Muscle layer of colon (tissue), 2 donors: ENCODE data around the gene PACSIN2.

Experiments used
- H3K27ac ChIP-seq: one replicate; pipeline ENCODE4 v1.7.0; 2013; ENCODE audit warnings: low read depth, mild to moderate bottlenecking, low read length, moderate library complexity
- H3K27me3 ChIP-seq, 2 donors: one replicate each; pipeline ENCODE4 v1.7.0; 2013; ENCODE audit warnings: low read length in 2 of 2, mild to moderate bottlenecking in 2 of 2; ENCODE audit not compliant: insufficient read depth in 2 of 2, control insufficient read depth in 1 of 2
- H3K36me3 ChIP-seq: one replicate; pipeline ENCODE4 v1.7.0; 2013; ENCODE audit warnings: mild to moderate bottlenecking, low read length; ENCODE audit not compliant: insufficient read depth
- H3K4me1 ChIP-seq: one replicate; pipeline ENCODE4 v1.7.0; 2013; ENCODE audit warnings: mild to moderate bottlenecking, low read length; ENCODE audit not compliant: insufficient read depth
- H3K4me3 ChIP-seq, 2 donors: one replicate each; pipeline ENCODE4 v1.7.0; 2013; ENCODE audit warnings: low read length in 2 of 2, low read depth in 1 of 2, mild to moderate bottlenecking in 1 of 2, moderate library complexity in 1 of 2
- H3K9ac ChIP-seq: one replicate; pipeline ENCODE4 v1.7.0; 2013; ENCODE audit warnings: low read length
- H3K9me3 ChIP-seq: one replicate; pipeline ENCODE4 v1.7.0; 2013; ENCODE audit warnings: mild to moderate bottlenecking, low read length
- donor health status: abdominal sarcoma.
- donor health status: Adenocarcinoma of cecum.

Gene PACSIN2

GRCh38 chr22:42985531-42985905 lies 29.4 kb downstream of the PACSIN2 start:
- peaks cover 16% of the 10 kb centered on the region for H3K4me1 ChIP-seq
- H3K9ac ChIP-seq, result no peak overlapping the region
- no peak overlapping the region for H3K4me3 ChIP-seq
- H3K36me3 ChIP-seq, result no peaks in the 10 kb centered on the region
- no peaks in the 10 kb centered on the region for H3K27me3 ChIP-seq
- no peaks in the 10 kb centered on the region for H3K9me3 ChIP-seq
- H3K27ac ChIP-seq, result no peak overlapping the region

GRCh38 chr22:42984814-42985530 lies 30.0 kb downstream of the PACSIN2 start:
- Histone ChIP-seq H3K4me3 (no peak overlapping the region), H3K36me3 (no peaks in the 10 kb centered on the region), H3K4me1 (peaks cover 11% of the 10 kb centered on the region), H3K9me3 (no peaks in the 10 kb centered on the region), H3K27ac (no peak overlapping the region), H3K27me3 (no peaks in the 10 kb centered on the region), H3K9ac (no peak overlapping the region)

GRCh38 chr22:42984397-42984796 lies 30.6 kb downstream of the PACSIN2 start:
- Histone ChIP-seq H3K4me3 (no peak overlapping the region), H3K9ac (no peak overlapping the region), H3K36me3 (no peaks in the 10 kb centered on the region), H3K27ac (no peak overlapping the region), H3K27me3 (no peaks in the 10 kb centered on the region), H3K4me1 (peaks cover 11% of the 10 kb centered on the region), H3K9me3 (no peaks in the 10 kb centered on the region)

- no peak overlapping the region for H3K4me3 ChIP-seq
- H3K4me1 ChIP-seq, result peaks cover 18% of the 10 kb centered on the region
- H3K27ac ChIP-seq, result no peak overlapping the region
- H3K36me3 ChIP-seq, result no peaks in the 10 kb centered on the region
- H3K9me3 ChIP-seq, result no peaks in the 10 kb centered on the region
- H3K9ac ChIP-seq, result no peak overlapping the region
- no peaks in the 10 kb centered on the region for H3K27me3 ChIP-seq
Observed at GRCh38 chr22:42983470-42983869, 31.5 kb downstream of the PACSIN2 start.

DNA sequence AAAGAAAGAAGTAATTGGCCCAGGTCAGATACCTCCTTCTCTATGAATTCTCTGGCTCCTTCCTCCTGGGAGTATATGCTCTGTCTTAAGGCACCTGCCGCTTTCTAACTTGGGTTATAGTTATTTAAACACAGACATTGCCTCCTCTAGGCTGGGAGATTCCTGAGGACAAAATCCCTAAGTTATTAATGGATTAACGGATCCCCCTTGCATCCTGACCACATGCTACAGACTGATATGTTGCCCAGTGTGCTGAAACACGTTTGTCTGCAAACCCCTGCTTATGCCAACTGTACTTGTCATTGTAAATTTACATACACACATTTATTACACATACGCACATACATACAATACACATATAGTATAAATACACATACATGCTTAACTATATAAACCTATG lies 35.3 kb downstream of the PACSIN2 start:
- Histone ChIP-seq H3K27me3 (no peaks in the 10 kb centered on the region), H3K27ac (no peak overlapping the region), H3K9ac (no peak overlapping the region)

DNA sequence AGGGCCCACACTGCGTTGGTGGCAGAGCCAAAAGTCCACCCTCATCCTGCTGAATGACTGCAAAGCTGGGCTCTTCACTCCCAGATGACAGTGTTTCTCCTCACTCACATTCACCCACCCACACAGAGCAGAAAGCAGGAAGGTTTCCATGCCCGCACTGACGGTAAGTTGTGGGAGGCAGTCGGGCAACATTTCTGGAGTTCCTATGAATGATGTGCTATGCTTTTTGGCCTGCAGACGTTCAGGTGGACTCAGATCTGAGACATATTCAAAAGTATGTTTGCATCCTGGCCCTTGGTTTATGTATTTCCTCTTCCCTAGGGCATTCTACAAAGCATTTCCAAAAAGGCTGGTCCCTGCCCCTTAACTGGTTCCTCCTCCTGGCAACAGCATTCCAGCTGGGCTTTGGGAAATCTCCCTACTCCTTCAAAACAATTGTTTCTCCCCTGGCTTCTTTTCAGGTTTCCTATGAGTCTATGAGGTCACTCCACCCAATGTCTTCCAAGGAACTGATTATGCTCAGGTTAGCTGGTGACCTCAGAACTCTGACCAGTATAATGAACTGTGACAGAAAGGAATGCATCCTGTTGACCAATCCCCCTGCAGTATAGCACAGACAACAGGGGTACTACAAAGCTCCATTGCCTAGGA lies 36.4 kb downstream of the PACSIN2 start:
- Histone ChIP-seq H3K4me3 (no peak overlapping the region), H3K27ac (no peak overlapping the region), H3K27me3 (no peaks in the 10 kb centered on the region), H3K9ac (no peak overlapping the region), H3K36me3 (no peaks in the 10 kb centered on the region), H3K9me3 (no peaks in the 10 kb centered on the region), H3K4me1 (peaks cover 37% of the 10 kb centered on the region)

More for the DNA sequence above, 35.3 kb downstream of the PACSIN2 start:
- Histone ChIP-seq H3K4me1 (peaks cover 27% of the 10 kb centered on the region), H3K9me3 (no peaks in the 10 kb centered on the region), H3K4me3 (no peak overlapping the region), H3K36me3 (no peaks in the 10 kb centered on the region)

DNA sequence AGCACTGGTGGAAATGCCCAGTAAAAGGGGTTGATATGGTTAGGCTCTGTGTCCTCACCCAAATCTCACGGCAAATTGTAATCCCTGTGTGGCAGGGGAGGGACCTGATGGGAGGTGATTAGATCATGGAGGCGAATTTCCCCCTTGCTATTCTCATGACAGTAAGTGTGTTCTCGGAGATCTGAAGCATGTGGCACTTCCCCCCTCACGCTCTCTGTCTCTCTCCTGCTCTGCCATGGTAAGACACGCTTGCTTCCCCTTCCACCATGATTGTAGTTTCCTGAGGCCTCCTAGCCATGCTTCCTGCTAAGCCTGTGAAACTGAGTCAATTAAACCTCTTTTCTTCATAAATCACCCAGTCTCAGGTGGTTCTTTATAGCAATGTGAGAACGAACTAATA lies 37.4 kb downstream of the PACSIN2 start:
- no peaks in the 10 kb centered on the region for H3K27me3 ChIP-seq
- peaks cover 47% of the 10 kb centered on the region for H3K4me1 ChIP-seq
- H3K36me3 ChIP-seq, result no peaks in the 10 kb centered on the region
- H3K4me3 ChIP-seq, result no peak overlapping the region
- H3K9ac ChIP-seq, result no peak overlapping the region
- H3K27ac ChIP-seq, result peak overlapping the region; percentile 3
- H3K9me3 ChIP-seq, result no peaks in the 10 kb centered on the region

DNA sequence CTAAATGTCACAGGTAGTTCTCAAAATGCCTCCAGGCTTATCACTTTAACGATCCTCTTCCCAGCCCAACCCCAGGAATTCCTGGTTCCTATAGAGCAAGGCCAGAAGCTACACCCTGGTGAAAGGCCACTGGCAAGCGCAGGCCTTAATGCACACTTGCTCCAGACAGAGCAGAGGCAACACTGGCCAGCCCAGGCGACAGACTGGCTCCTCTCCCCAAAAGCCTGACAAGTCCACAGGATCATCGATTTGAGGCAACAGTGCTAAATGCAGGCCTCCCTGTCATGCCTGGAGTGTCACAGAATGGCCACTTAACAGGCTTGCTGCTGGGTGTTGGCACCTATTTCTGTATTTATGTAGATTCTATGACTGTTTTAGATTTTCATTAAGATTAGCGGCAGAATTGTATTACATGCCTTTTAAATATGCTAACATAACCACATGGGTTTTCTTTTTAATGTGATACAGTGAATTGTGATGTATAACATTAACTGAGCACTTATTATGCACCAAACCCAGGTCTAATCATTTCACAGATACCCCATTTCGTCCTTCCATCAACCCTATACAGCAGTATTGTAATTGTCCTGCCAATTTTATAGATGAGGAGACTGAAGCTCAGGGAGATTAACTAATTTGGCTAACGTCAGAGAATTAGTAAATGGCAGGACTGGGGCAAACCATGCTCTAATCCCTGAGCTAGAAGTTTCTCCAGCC lies 38.6 kb downstream of the PACSIN2 start:
- H3K27me3 ChIP-seq, result no peaks in the 10 kb centered on the region
- no peak overlapping the region for H3K9ac ChIP-seq
- H3K27ac ChIP-seq, result no peak overlapping the region
- no peak overlapping the region for H3K4me3 ChIP-seq
- H3K9me3 ChIP-seq, result no peaks in the 10 kb centered on the region
- no peaks in the 10 kb centered on the region for H3K36me3 ChIP-seq
- peaks cover 49% of the 10 kb centered on the region for H3K4me1 ChIP-seq

- H3K4me1 ChIP-seq, result peaks cover 56% of the 10 kb centered on the region
- no peak overlapping the region for H3K9ac ChIP-seq
- H3K4me3 ChIP-seq, result no peak overlapping the region
- H3K36me3 ChIP-seq, result no peaks in the 10 kb centered on the region
- no peaks in the 10 kb centered on the region for H3K9me3 ChIP-seq
- H3K27ac ChIP-seq, result no peak overlapping the region
- H3K27me3 ChIP-seq, result no peaks in the 10 kb centered on the region
Observed at GRCh38 chr22:42974223-42974622, 40.7 kb downstream of the PACSIN2 start.

- Histone ChIP-seq H3K4me3 (no peak overlapping the region), H3K9ac (no peak overlapping the region), H3K4me1 (peaks cover 51% of the 10 kb centered on the region), H3K27ac (peak overlapping the region; percentile 8), H3K9me3 (no peaks in the 10 kb centered on the region), H3K36me3 (no peaks in the 10 kb centered on the region), H3K27me3 (no peaks in the 10 kb centered on the region)
Observed at GRCh38 chr22:42973536-42973881, 41.4 kb downstream of the PACSIN2 start.

DNA sequence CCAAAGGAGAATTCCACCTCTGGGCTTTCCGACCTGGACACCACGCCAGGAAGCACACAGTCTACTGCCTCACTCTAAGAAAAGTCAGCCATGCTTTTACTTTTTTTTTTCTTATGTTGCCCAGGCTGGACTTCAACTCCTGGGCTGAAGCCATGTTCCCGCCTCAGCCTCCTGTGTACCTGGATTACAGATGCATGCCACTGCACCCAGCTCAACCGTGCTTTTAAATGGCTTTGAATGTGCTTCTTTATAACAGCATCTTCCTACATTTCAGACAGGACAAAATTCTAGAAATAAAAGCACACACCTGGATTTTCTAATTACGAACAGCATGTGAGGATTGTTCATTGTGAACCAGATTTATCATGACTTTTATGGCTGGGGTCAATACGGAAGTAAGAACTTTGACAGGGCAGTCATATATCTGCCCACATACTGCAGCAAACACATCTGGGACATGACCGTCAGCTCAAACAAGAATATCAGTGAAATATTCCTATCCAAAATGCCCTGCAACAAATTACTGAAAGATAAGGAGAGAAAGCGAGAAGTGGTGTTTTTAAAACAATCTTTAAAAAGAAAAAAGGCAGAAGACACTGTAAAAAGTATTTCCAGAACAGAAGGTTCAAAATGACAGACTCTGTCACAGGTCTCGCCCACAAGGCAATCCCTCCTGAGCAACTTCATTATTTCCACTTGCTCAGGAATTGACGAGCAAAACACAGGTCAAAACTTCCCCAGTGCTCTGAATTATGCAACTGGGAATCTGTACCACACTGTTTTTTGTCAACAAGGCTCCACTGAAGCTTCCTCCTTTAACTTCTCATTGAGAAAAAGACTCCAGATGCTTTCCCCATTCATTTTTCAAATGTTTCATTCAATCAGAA lies 42.1 kb downstream of the PACSIN2 start:
- Histone ChIP-seq H3K27ac (no peak overlapping the region), H3K27me3 (no peaks in the 10 kb centered on the region), H3K9me3 (no peaks in the 10 kb centered on the region), H3K9ac (no peak overlapping the region), H3K4me3 (no peak overlapping the region), H3K4me1 (peaks cover 45% of the 10 kb centered on the region), H3K36me3 (no peaks in the 10 kb centered on the region)
